Stimulated activated CD4-positive, alpha-beta T cell treated with anti-CD3 and anti-CD28 coated beads, Interleukin-15, amount 100 ng/mL, for 24 hours (primary cell): ENCODE results near the gene SLC9A3.

Experiments used
- DNase-seq: peaks from one replicate; pipeline ENCODE4 v3.0.0-alpha.2; 2020

Gene SLC9A3

DNA sequence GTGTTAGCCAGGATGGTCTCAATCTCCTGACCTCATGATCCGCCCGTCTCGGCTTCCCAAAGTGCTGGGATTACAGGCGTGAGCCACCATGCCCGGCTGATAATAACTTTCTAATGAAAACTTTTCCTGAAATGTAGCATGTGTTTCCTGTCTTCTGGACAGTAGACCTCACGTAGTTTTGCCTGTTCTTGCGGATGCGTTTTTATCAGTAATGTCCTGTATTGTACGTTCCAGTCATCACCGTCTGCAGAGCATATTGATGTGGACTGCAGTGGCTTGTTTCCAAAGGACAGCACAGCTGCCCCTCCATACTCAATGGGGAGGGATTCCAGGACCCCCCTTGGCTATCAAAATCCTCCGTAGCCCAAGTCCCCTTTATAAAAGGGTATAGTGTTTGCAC lies 68.4 kb downstream of the SLC9A3 start:
- DNase-seq = no peak

GRCh38 chr5:454936-455335 lies 69.3 kb downstream of the SLC9A3 start:
- no peak for DNase-seq

DNA sequence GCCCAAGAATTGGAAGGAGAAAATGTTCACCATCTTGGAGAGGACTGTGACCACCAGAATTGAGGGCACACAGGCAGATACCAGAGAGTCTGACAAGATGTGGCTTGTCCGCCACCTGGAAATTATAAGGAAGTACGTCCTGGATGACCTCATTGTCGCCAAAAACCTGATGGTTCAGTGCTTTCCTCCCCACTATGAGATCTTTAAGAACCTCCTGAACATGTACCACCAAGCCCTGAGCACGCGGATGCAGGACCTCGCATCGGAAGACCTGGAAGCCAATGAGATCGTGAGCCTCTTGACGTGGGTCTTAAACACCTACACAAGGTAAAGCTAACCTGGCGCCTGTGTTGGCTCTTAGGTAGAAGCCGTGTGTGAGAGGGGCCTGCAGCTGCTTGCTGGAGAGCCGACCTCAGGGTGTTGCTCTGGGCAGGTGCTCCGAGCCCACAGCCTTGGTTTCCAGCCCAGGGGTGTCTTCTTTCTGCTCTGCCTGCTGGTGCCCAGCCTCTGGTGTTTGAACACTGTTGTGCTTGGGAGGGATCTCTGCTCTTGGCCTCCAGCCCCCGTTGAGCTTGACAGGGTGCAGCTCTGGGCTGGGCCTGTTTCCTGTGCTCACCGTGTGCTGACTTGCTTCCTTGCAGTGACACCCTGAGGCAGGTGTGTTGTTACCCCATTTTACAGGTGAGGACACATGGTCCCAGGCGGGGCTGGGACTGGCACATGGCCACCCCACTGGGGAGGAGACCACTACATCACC lies 70.3 kb downstream of the SLC9A3 start:
- DNase-seq = no peak

DNA sequence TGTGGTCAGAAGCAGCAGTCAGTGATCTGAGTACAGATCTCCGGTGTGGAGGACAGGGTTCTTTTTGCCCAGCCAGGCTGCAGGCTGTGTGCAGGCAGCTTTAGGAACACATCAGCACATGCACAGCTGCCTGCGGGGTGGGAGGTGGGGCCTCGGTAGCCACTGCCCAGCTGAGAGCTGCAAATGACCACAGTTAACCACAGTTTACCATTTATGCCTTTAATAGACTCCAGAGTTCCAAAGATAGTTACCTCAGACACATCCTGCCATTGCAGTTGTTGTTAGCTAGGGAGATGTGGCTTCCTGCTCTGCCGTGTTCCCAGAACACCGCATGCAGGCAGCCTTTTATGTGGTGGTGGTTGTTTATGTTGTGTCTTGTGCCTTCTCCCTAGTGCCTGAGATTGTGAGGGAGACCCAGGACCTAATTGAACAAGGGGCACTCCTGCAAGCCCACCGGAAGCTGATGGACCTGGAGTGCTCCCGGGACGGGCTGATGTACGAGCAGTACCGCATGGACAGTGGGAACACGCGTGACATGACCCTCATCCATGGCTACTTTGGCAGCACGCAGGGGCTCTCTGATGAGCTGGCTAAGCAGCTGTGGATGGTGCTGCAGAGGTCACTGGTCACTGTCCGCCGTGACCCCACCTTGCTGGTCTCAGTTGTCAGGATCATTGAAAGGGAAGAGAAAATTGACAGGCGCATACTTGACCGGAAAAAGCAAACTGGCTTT lies 71.1 kb downstream of the SLC9A3 start:
- no peak for DNase-seq

- no peak for DNase-seq
Observed at GRCh38 chr5:451587-452458, 72.4 kb downstream of the SLC9A3 start.

DNA sequence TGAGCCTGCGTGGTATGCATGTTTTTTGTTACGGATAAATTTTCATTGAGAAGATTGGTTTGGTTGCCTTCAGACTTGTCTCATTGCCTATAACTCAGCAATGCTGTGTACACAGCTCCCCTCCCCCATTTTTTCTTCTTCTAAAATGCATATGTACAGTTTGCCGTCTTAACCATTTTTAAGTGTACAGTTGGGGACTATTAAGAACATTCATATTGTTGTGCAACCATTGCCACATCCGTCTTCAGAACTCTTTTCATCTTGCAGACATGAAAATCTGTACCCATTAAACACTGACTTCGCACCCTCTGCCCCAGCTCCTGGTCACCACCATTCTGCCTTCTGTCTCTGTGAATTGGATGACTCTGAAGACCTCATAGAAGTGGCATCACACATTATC lies 75.1 kb downstream of the SLC9A3 start:
- DNase-seq = no peak

GRCh38 chr5:448766-449090 lies 75.5 kb downstream of the SLC9A3 start:
- DNase-seq = no peak

GRCh38 chr5:448061-448765 lies 76.0 kb downstream of the SLC9A3 start:
- DNase-seq = no peak

DNA sequence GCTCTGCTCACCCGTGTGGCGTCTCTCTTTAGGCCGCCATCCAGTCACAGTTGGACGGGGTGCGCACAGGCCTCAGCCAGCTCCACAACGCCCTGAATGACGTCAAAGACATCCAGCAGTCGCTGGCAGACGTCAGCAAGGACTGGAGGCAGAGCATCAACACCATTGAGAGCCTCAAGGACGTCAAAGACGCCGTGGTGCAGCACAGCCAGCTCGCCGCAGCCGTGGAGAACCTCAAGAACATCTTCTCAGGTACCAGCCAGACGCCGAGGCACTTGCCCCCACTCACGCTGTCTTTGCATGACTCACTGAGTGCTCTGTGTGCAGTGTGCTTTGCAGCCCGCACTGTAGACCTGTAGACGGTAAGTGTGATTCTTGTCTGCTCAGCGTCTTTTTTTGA lies 76.7 kb downstream of the SLC9A3 start:
- no peak for DNase-seq

DNA sequence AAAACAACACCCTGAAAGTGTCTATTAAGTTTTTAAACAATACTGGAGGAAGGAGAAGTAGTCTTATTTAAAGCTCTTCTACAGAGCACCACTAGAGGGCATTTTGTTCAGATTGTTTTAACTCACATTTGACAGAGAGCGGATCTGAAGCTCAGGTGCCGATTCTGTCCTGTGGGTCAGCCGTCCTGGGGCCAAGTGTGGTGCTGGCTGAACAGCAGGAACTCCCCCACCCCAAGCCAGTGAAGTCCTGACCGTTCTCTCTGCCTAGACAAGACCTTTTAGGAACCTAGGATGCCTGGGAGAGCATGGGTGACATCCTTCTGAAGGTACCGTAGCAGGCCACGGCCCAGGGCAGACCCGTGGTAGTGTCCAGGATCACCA lies 77.4 kb downstream of the SLC9A3 start:
- no peak for DNase-seq

- no peak for DNase-seq
Observed at GRCh38 chr5:446066-446882, 78.0 kb downstream of the SLC9A3 start.

DNA sequence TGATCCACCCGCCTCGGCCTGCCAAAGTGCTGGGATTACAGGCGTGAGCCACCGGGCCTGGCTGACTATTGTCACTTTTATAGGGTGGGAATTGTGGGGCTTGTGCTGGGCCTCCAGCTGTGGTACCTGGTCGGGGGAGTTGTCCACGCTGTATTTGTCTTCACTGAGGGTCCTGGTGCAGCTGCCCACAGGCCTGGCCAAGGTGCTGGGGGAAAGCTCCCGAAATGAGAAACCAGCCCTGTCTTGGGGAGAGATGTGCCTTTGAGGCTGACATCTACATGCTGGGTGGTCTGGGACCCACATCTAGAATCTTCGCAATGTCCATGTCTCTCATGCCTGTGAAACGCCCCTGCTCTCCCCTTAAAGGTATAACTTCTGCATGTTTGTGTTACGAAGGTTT lies 78.7 kb downstream of the SLC9A3 start:
- DNase-seq = no peak

DNA sequence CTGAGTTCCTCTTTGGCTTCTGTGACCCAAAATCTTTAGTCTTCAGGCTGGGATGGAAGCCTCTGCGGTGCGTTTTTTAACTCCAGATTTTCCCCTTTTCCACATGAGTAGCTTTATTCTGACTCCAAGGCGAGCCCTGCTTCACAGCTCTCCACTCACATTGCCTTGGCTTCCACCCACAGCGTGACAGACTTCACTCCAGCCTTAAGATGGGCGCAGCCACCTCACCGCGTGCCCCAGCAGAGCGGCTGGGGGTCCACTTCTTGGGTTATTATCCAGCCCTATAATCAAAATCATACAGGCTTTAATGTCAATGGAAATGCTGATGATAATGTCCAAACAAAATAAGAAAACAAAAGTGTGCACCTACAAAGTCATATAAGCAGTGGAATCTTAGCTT lies 80.0 kb downstream of the SLC9A3 start:
- no peak for DNase-seq

- DNase-seq = peak; percentile 46
Observed at GRCh38 chr5:443239-444151, 80.8 kb downstream of the SLC9A3 start.

- peak; percentile 82 for DNase-seq
Observed at GRCh38 chr5:442335-443238, 81.7 kb downstream of the SLC9A3 start, which contains the start of gene EXOC3. EXOC3 (plus strand) TSS chr5:443176; CDS start chr5:446206, 3,030 bp downstream.

DNA sequence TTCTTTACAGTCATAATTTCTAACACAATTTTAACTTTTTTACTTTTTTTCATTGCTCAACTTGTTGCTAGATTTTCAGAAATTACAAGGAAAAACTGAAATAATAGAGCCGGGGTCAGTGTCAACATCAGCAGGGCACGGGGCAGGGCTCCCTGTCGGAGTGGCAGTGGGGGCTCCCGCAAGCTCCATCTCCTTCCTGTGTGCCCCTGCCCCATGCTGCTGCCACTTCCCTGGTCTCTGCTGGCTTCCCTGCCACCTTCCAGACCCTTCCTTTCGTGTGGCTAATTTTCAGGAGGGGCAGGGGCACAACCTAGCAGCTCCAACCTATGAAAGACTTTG lies 82.3 kb downstream of the SLC9A3 start:
- DNase-seq = no peak

DNA sequence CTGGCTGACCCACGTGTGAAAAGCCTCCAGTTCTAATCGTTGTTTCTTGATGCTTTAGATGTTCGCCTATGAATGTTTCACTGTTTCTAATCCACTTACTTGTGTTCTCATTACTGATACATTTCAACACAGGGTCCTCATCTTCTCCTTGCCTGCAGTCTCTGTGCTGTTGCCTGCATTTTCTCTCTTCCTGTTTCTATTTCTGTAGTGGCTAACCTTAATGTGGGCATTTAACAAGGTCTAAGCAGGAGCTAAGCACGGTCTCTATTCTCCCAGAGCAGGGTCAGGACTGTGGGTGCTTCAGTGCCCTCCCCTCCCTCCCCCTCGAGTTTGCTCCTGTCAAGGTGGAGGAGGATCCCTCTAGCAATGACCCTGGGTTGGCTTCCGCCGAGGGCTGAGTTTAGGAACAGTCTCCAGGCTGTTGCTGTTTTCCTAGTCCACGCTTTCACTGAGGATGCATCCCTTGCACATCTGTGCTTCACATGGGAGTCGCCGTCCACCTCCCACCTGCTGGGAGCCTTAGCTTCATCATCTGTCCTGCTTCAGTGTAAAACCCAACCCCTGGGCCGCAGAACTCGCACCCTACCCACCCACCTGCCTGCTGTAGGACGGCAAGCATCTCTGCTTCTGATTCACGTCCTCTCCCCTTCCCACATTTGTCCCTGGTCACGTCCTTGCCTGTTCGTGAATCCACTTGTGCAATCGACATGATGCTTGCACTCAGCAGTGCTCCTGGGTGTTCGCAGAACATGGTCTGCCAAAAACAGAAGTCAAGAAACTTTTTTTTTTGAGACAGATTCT lies 83.6 kb downstream of the SLC9A3 start:
- DNase-seq = no peak

GRCh38 chr5:439636-440035 lies 84.6 kb downstream of the SLC9A3 start:
- DNase-seq = no peak

GRCh38 chr5:439181-439580 lies 85.1 kb downstream of the SLC9A3 start:
- no peak for DNase-seq
